Central memory CD4-positive, alpha-beta T cell (primary cell): ENCODE data around the gene PAQR6.
"Not testable (repeated sequence)": the region's sequence is repeated elsewhere in the genome, so short reads cannot be mapped to it uniquely, and the experiment has no call there.

Source experiments
- DNase-seq: peaks from one replicate; pipeline ENCODE4 v3.0.0; 2022

PAQR6 gene

DNA sequence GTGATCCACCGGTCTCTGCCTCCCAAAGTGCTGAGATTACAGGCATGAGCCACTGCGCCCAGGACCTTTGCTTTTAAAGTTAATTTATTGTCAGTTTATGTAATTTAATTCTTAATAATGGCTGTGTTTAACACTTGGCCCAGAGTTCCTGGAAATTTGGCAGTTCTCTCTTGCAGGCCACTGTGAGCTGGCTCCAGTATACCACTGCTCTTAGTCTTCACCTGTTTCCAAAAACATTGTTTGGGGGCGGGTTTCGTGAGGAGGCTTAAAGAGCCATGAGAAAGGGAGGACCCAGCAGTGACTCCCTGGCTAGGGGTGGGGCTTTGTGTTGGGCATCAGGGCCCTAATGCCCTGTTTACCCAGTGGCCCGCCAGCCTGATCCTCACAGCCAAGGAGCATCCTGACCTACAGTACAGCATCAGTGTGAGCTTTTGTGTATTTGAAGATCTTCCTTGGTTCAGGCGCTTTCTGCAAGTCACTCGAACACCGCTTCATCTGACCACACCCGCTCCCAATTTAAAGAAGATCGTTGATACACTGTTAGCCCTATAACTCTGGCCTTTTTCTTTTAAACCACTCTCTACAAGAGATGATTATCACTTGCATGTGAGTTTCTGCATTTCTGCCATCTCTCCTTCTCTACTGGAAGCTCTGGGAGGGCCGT is 17.9 kb downstream of the PAQR6 start:
- DNase-seq: no peak

DNA sequence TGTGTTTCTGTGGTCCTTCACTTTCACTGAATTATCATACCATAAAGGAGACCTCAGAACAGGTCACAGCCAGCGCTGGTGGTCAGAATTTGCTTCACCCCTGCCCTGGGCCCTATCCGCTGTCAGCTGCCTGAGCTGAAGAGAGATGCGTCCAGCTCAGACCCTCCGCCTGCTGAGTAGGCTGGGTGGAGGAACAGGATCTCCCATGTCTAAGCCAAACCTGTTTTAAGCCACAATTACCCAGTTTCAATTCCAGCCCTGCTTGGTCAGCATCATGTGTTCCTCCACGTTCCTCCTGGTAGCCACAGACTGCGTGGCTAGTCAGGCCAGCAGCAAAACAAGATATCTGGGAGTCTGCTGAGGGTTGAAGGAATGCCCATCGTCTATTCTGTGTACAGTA is 19.4 kb downstream of the PAQR6 start:
- DNase-seq: no peak

DNA sequence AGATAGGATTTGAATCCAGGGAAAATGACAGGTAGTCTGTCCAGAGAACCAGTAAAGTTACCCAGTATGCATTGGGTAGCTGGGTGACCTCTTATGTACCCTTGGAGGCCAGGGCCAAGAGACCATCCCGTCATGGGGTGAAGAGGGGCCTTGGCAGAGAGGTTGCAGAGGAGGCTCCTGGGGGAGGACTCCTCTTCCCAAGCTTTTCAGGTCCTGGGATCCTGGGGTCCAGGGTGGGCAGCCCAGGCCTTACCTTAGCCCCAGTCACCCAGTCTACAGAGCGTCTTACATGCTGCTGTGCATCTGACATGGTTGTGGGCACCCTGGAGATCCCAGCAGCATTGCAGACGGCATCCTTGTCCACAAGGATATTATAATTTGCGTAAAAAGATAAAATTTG is 21.1 kb downstream of the PAQR6 start:
- no peak for DNase-seq

DNA sequence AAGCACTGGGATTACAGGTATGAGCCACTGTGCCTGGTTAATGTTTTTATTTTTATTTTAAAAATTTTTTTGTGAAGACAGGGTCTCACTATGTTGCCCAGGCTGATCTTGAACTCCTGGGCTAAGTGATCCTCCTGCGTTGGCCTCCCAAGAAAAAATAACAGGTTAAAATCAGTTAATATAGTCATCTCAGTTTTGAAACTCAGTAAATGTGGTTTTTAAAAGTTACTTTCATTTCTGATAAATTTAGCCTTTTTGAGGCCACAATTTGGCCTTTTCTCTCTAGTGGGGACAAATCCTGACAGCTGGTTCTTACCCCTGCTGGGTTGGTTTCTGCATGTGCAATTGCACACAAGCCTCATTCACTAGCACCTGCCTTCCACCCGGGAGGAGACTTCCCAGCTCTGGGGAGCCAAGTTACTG is 21.7 kb downstream of the PAQR6 start:
- DNase-seq: no peak

DNA sequence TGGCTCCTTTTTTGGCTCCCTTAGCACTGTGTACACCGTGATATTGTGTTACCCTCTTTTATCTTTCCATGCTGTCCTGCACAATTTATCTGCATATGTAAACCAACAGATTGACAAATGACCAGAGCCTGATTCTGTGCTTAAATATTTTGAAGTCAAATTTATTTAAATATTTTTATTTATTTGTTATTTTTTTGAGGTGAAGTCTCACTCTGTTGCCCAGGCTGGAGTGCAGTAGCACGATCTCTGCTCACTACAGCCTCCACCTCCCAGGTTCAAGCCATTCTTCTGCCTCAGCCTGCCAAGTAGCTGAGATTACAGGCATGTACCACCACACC is 22.2 kb downstream of the PAQR6 start:
- DNase-seq: no peak

DNA sequence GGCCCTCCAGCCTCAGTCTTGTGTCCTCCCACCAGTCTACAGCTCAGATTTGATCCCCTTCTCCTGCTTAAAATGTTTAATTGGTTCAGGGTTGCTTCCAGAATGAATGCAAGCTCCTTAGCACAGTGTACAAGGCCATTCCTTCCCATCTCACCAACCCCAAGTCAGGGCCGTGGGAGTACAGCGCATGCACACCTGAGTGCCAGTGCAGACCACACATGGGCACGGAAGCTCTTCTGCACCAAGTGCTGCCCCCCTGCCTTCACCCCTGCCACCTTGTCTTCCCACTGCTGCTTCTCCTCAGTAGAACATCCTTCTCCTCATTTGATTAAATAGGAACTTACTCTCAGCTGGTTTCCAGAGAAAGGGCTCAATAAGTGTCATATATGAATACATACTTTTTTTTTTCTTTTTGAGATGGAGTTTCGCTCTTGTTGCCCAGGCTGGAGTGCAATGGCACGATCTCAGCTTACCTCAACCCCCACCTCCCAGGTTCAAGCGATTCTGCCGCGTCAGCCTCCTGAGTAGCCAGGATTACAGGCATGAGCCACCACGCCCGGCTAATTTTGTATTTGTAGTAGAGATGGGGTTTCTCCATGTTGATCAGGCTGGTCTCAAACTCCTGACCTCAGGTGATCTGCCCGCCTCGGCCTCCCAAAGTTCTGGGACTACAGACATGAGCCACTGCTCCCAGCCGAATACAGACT is 25.7 kb downstream of the PAQR6 start:
- DNase-seq: no peak

DNA sequence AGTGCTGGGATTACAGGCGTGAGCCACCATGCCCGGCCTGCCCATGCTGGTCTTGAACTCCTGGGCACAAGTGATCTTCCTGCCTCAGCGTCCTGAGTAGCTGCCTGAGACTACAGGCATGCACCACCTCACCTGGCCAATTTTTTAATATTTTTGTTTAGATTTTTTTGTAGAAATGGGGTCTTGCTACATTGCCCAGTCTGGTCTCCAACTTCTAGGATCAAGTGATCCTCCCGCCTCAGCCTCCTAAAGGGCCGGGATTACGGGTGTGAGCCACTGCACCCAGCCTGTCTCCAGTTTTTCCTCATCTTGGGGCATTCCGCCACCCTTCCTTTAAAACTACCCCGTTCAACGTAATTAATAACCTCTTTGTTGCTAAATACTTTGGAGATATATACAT is 27.6 kb downstream of the PAQR6 start:
- DNase-seq: no peak

DNA sequence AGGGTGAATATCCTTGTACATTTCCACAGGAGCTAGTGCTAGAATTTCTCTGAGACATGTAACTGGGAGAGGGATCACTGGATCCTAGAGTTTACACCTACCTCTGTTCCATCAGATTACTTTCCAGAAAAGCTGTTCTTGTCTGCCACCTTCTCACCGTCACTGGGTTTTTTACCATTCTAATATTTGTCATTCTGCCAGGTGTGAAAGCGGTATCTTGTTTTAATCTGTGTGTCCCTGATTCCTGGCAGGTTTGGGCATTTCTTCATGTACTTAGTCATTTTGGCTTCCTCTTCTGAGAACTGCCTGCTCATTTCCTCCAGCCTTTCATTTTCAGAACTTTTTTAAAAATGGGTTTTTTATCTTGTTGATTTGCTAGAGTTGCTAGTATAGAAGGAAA is 30.0 kb downstream of the PAQR6 start:
- DNase-seq: peak; percentile 36

DNA sequence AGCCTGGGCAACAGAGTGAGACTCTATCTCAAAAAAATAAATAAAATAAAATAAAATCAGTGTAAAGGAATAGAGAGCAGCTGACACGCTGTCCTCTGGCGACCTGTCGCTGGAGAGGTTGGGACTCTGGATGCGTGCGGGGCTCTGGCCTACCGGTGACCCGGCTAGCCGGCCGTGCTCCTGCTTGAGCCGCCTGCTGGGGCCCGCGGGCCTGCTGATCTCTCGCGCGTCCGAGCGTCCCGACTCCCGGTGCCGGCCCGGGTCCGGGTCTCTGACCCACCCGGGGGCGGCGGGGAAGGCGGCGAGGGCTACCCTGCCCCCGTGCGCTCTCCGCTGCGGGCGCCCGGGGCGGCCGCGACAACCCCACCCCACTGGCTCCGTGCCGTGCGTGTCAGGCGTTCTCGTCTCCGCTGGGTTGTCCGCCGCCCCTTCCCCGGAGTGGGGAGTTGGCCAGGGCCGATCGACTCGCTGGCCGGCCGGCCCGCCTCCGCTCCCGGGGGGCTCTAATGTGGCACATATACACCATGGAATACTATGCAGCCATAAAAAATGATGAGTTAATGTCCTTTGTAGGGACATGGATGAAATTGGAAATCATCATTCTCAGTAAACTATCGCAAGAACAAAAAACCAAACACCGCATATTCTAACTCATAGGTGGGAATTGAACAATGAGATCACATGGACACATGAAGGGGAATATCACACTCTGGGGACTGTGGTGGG is 31.3 kb downstream of the PAQR6 start:
- not testable (repeated sequence) for DNase-seq

DNA sequence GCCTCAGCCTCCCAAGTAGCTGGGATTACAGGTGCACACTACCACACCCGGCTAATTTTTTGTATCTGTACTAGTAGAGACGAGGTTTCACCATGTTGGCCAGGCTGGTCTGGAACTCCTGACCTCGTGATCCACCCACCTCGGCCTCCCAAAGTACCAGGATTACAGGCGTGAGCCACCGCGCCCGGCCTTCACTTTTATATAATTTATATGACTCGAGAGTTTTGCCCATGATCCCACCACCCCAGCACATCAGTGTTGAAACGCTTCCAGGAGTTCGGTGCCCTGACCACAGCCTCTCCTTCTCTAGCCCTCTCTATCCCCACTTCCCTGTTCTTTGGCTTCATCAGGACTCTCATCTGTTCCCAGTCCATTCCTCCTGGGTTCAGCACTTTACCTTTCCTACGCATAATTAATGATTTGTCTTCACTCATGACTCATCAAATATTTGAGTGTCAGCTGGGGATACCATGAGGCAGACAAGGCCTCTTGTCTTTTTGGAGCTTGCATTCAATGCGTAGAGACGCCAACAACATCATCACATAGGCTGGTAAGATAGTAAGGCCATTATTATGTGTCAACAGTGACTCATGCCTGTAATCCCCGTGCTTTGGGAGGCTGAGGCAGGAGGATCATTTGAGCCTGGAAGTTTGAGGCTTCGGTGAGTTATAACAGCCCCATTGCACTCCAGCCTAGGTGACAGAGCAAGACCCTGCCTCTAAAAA is 33.7 kb downstream of the PAQR6 start:
- DNase-seq: no peak

DNA sequence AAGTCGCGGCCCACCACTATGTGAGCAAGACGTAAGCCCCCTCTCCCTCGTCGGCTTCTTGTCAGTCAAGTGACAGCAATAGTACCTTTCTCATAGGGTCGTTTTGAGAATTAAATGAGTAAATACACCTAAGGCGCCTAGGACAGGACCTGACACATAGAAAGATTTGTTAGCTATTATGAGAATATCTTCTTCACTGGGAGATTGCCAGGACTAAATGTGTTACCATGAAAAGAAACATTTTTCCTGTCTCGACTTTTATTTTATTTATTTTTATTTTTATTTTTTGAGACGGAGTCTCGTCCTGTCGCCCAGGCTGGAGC is 34.3 kb downstream of the PAQR6 start:
- no peak for DNase-seq

DNA sequence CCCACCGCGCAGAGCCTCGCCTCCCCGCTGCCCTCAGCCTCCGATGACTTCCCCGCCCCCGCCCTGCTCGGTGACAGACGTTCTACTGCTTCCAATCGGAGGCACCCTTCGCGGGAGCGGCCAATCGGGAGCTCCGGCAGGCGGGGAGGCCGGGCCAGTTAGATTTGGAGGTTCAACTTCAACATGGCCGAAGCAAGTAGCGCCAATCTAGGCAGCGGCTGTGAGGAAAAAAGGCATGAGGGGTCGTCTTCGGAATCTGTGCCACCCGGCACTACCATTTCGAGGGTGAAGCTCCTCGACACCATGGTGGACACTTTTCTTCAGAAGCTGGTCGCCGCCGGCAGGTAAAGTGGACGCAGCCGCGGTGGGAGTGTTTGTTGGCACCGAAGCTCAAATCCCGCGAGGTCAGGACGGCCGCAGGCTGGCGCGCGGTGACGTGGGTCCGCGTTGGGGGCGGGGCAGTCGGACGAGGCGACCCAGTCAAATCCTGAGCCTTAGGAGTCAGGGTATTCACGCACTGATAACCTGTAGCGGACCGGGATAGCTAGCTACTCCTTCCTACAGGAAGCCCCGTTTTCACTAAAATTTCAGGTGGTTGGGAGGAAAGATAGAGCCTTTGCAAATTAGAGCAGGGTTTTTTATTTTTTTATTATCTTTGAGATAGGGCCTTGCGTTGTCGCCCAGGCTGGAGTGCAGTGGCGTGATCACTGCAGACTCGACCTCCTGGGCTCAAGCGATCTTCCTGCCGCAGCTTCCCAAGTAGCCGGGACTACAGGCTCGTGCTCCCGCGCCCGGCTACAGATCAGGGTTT is 34.8 kb downstream of the PAQR6 start, which contains the start of gene PMF1:
Gene PMF1 (plus strand): TSS at position 175 of the 811 bp plus-strand sequence. CDS start 9 bp downstream, at position 184.
- DNase-seq: peak; percentile 95

DNA sequence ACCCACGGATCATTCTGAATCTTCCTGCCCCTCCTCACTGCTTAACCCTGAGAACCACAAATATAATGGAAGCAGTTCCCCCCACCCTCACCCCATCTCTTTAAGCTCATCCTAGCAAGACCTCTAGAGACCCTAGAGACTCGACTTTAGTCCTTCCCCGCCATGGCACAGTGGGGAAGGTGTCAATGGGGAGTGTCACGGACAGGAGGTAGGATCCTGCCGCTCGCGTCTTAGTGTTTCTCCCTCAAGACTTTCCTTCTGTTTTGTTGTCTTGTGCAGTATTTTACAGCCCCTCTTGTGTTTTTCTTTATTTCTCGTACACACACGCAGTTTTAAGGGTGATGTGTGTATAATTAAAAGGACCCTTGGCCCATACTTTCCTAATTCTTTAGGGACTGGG is 35.7 kb downstream of the PAQR6 start:
- no peak for DNase-seq

DNA sequence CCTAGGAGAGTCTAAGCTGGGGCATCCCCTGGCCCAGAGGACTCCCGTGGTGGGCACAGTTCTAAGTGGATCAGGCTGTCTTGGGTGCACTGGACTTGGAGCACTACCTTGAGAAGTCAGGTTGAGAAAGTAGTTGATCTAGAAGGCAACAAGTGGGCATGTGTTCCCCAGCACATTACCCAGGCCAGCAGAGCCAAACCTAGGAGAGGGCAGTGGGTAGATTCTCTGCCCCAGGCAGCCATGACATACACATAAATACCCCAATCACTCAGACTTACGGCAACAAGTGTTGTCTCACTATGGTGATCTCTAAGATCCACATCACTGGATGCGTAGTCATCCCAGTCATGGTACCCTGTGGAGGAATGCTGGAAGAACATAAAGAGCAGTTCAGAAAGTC is 36.6 kb downstream of the PAQR6 start:
- no peak for DNase-seq

DNA sequence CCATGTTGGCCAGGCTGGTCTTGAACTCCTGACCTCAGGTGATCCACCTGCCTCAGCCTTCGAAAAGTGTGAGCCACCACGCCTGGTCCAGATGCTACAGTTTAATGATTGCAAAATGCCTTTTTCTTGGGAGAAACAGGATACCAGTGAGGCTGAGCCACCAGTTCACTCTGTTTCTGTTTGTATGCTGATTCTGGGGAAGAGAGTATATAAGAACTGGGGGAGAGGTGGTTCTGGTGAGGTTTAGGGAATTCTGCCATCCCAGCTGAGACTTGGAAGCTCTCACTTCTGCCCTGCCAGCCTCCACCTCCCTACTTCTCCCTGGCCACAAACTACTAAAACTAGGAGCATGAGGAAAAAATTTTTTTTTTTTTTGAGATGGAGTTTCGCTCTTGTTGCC is 43.2 kb downstream of the PAQR6 start:
- no peak for DNase-seq

DNA sequence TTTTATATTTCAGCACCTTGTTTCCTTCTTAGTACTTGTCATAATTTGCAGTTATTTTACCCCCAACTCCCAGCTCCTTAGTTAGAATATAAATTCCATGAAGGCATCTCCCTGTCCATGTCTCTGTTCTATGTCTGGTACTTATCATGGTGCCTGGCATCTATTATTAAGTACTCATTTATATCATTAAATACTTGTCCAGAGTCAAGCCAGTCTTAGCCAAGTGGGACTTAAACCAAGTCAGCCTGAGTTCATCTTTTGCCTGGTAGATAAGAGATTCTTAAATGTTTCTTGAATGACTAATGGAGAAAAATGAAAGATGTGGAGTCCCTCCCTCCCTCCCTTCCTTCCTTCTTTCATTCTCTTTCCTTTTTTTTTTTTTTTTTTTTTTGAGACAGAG is 44.5 kb downstream of the PAQR6 start:
- no peak for DNase-seq

DNA sequence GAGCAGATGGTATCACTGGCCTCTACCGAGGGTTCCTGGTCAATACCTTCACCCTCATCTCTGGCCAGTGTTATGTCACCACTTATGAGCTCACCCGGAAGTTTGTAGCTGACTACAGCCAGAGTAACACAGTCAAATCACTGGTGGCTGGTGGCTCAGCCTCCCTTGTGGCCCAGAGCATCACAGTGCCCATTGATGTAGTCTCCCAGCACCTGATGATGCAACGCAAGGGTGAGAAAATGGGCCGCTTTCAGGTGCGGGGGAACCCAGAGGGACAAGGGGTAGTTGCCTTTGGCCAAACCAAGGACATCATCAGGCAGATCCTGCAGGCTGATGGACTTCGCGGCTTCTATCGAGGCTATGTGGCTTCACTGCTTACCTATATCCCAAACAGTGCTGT is 47.8 kb downstream of the PAQR6 start:
- no peak for DNase-seq

DNA sequence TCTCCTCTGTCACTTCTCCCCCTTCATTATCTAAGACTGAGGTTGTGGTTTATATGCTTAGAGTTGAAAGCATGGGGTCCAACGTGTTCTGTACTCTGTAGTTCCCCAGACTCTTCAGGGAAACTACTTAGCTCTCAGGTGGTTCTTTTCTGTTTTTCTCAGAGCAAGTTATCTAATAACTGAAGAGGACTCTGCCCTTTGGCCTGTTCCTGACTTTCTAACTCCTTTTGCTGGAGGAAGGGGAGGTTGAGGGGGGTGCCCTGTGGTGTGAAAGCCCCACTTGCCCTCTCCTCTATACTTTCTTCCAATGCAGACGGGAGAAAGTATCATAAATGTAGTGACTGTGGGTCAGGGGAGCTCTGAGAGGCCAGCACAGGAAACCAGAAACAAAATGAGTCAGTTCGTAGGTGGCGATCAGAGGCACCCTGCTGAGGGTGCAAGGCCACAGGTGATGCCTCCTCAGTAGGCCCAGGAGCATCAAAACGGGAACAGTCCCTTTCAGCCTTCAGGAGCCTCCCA is 49.0 kb downstream of the PAQR6 start:
- no peak for DNase-seq

DNA sequence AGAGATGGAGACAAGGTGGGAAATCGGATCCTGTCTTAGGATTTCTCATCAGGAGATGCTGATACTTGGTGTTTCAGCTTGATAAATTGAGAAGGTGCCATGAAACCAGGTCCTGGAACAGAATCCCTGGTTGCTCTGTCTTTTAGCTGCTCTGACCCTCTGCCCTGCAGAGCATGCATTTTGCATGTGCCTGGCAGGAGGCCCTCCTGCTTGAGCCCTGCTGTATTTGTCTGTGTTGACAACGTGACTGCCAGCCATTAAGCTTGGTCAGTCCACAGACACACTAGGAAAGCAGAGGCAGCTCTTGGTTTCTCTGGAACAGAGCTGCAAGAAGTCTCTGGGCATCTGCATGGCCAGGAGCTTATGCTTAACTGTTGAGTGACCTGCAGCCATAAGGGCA is 51.4 kb downstream of the PAQR6 start:
- DNase-seq: no peak

DNA sequence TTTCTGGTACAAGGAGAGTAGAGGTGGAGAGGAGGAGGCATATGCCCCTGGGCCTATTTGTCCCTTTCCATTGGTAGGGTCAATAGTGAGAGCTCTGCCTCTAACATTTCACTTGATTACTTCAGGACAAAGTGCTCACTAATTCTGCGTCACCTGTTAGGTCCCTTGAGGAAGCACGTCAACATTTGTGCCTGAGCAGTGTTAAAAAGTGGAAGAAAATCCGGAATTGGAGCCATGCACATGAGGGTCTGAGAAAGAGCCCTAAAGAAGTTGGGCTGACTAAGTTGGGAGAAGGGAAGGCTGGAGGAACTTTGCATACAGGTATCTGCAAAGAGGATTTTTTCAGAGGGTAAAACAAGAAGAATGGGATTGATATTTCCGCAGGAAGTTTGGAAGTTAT is 52.0 kb downstream of the PAQR6 start:
- DNase-seq: no peak

DNA sequence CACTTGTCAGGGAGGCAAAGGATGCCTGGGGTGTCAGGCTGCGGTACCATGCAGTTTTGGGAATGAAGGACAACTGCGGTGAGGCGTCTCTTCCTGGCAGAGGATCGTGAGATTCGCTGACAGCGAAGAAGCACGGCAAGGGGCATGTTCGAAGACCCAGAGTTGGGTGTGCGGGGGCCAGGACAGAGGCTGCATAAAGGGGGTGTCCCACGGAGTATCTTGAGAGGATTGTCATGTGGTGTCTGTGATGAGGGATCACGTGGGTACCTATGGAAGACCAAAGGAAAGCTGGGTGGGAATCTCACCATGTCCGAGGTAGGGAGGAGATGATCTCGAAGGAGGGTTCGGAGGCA is 53.6 kb downstream of the PAQR6 start:
- DNase-seq: no peak

DNA sequence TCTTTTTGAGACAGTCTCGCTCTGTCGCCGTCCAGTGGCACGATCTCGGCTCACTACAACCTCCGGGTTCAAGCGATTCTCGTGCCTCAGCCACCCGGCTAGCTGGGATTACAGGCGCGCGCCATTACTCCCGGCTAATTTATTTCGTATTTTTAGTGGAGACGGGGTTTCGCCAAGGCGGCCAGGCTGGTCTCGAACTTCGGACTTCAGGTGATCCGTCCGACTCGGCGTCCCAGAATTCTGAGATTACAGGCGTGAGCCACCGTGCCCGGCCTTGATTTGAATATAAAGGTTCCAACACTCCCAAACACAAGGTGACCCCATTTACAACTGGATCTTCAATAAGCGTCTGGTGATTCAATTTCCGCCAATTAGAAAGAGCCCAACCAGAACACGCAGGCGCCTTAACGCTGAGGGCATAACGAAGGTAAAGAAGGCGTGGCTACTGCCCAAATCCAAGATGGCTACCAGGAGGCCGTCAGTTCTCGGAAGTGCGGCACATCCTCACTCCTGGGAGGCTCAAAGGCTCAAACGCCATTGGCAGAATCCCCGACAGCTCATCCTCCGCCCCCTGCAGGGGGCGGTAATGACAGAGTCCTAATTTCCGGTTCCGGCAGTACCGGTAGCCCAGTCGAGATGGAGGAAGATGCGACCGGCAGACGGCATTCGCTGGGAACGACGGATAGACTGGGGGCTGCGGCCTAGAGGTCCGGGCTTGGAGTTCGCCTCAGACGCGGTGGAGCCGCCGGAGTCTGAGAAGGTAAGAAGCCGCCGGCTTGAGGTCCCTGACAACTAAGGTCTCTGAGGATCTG is 54.2 kb downstream of the PAQR6 start, which contains the start of gene SLC25A44:
Gene SLC25A44 (plus strand): TSS at position 617 of the 812 bp plus-strand sequence. CDS start 5,744 bp downstream, outside the sequence.
- peak; percentile 98 for DNase-seq
